ENCODE results near the gene USP47.
A peak's percentile ranks its signal among the peaks of the same experiment; 100 is the strongest.

Gene USP47

GRCh38 chr11:11968511-11969280 lies 126.9 kb downstream of the USP47 start:
- DNase-seq = no peak

- no peak for DNase-seq
Observed at GRCh38 chr11:11969380-11970215, 127.8 kb downstream of the USP47 start.

GRCh38 chr11:11970556-11970955 lies 128.8 kb downstream of the USP47 start:
- DNase-seq = no peak

- peak; percentile 26 for DNase-seq
Observed at GRCh38 chr11:11971906-11972547, 130.3 kb downstream of the USP47 start.

- no peak for DNase-seq
Observed at GRCh38 chr11:11972730-11973341, 131.1 kb downstream of the USP47 start.

GRCh38 chr11:11973361-11973800 lies 131.6 kb downstream of the USP47 start:
- no peak for DNase-seq

GRCh38 chr11:11973866-11974265 lies 132.1 kb downstream of the USP47 start:
- no peak for DNase-seq

GRCh38 chr11:11975201-11976092 lies 133.7 kb downstream of the USP47 start:
- peak; percentile 4 for DNase-seq

- no peak for DNase-seq
Observed at GRCh38 chr11:11976481-11977127, 134.8 kb downstream of the USP47 start.

GRCh38 chr11:11977206-11977938 lies 135.6 kb downstream of the USP47 start:
- no peak for DNase-seq

GRCh38 chr11:11978098-11978637 lies 136.4 kb downstream of the USP47 start:
- DNase-seq = no peak

GRCh38 chr11:11978792-11979487 lies 137.2 kb downstream of the USP47 start:
- peak; percentile 12 for DNase-seq

- DNase-seq = no peak
Observed at GRCh38 chr11:11979488-11980117, 137.8 kb downstream of the USP47 start.

GRCh38 chr11:11980200-11980599 lies 138.4 kb downstream of the USP47 start:
- DNase-seq = no peak

- DNase-seq = no peak
Observed at GRCh38 chr11:11980841-11981308, 139.1 kb downstream of the USP47 start.

- no peak for DNase-seq
Observed at GRCh38 chr11:11981364-11981763, 139.6 kb downstream of the USP47 start.

GRCh38 chr11:11981840-11982239 lies 140.1 kb downstream of the USP47 start:
- no peak for DNase-seq

GRCh38 chr11:11982461-11982860 lies 140.7 kb downstream of the USP47 start:
- DNase-seq = no peak

- DNase-seq = no peak
Observed at GRCh38 chr11:11982975-11983374, 141.2 kb downstream of the USP47 start.

Data from NCI-H345 (cell line).